Measurements from ENCODE around the gene FNDC10. TPM values are rescaled to one million over a fixed set of nuclear protein-coding genes. Genes with fewer than 3 reads are reported as not detected.
"Not testable (repeated sequence)": the region's sequence is repeated elsewhere in the genome, so short reads cannot be mapped to it uniquely, and the experiment has no call there.

The FNDC10 gene
- total and polyA plus RNA-seq, 10 of the 15 experiments (the other 5 are each of a cell fraction or from before 2014, with no cell fraction given): 0.05 to 1.3 (median 0.25) TPM; not detected in 4

DNA sequence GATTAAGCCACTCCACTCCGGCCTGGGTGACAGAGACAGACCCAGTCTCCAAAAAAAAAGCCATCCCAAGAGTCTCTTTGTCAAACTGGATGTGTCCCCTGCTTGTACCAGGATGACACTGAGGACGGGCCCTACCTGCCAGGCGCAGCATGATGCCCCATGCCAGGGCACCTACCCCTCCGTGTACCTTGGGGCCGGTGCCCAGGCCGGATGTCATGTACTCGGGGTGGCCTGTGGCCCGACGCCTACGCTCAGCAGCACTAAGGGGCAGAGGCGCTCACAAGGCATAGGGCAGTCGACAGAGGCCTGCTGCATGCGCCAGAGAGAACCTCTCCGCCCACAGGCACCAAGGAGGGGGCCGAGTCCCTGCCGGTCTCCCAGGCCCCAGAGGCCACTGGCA, 39.4 kb upstream of the FNDC10 start:
- SMC1A ChIA-PET (ENCODE audit: uncharacterized antibody, unreplicated experiment); CTCF ChIA-PET; H4K20me1 ChIP-seq (ENCODE audit: control insufficient read depth, insufficient read depth); H3K27ac ChIP-seq (ENCODE audit: control insufficient read depth, insufficient read depth); H3K4me1 ChIP-seq (ENCODE audit: control insufficient read depth, insufficient read depth, low read length); H3K36me3 ChIP-seq (ENCODE audit: control insufficient read depth in 2 of 2, insufficient read depth in 2 of 2, low read length in 1 of 2); H2AFZ ChIP-seq (ENCODE audit: control insufficient read depth, low read depth, low read length); ATAC-seq; H3K4me3 ChIP-seq; DNase-seq (ENCODE audit: low read depth, low spot score); H3K9ac ChIP-seq (ENCODE audit: control insufficient read depth, insufficient read depth, low read length); H3K4me2 ChIP-seq (ENCODE audit: control insufficient read depth, insufficient read depth); FAIRE-seq; H3K79me2 ChIP-seq (ENCODE audit: control insufficient read depth, insufficient read depth, low read length); RAD21 ChIA-PET (ENCODE audit: unreplicated experiment); BruUV-seq (replicated peaks); in situ Hi-C loops (cut with MboI); H3K9me3 ChIP-seq (replicated peaks; ENCODE audit: control insufficient read depth, insufficient read depth, low read length); H3K27me3 ChIP-seq (replicated peaks in 1 of 2; ENCODE audit: control insufficient read depth in 2 of 2, insufficient read depth in 2 of 2, low read length in 1 of 2); intact Hi-C loops (cut with micrococcal nuclease; ENCODE audit: unreplicated experiment): not testable (repeated sequence)
- POLR2A ChIA-PET: interaction anchor here (0.7 kb wide), 1 partner anchor 14 kb away, joined by 5 read pairs; no protein-coding TSS in a partner anchor
- WGBS (ENCODE audit: insufficient coverage, insufficient replicate concordance, low lambda C conversion rate, missing lambda C conversion rate): 100% methylated on average over 12 of the region's 16 CpGs

DNA sequence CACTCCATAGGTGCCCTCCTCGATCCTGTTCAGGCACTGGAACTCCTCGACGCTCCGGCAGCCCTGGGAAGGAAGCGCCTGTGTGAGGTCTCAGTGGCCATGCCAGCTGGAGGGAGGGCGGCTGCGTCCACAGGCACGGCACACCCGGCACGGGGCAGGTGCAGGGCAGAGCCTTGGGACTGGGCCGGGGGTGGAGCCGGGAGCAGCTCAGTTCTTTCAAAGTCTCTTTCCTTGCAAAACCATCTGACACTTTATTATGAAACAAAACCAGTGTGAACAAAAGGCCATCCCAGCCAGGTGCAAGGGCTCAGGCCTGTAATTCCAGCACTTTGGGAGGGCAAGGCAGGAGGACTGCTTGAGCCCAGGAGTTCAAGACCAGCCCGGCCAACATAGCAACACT, 38.6 kb upstream of the FNDC10 start:
- SMC1A ChIA-PET (ENCODE audit: uncharacterized antibody, unreplicated experiment); H2AFZ ChIP-seq (ENCODE audit: control insufficient read depth, low read depth, low read length); DNase-seq (ENCODE audit: low read depth, low spot score); H3K4me2 ChIP-seq (ENCODE audit: control insufficient read depth, insufficient read depth); H3K36me3 ChIP-seq (ENCODE audit: control insufficient read depth in 2 of 2, insufficient read depth in 2 of 2, low read length in 1 of 2); in situ Hi-C loops (cut with MboI); H3K4me3 ChIP-seq; FAIRE-seq; H3K4me1 ChIP-seq (ENCODE audit: control insufficient read depth, insufficient read depth, low read length); H3K79me2 ChIP-seq (ENCODE audit: control insufficient read depth, insufficient read depth, low read length); H3K27me3 ChIP-seq (replicated peaks in 1 of 2; ENCODE audit: control insufficient read depth in 2 of 2, insufficient read depth in 2 of 2, low read length in 1 of 2); H3K27ac ChIP-seq (ENCODE audit: control insufficient read depth, insufficient read depth); H3K9ac ChIP-seq (ENCODE audit: control insufficient read depth, insufficient read depth, low read length); ATAC-seq; RAD21 ChIA-PET (ENCODE audit: unreplicated experiment); H4K20me1 ChIP-seq (ENCODE audit: control insufficient read depth, insufficient read depth); CTCF ChIA-PET; BruUV-seq (replicated peaks); H3K9me3 ChIP-seq (replicated peaks; ENCODE audit: control insufficient read depth, insufficient read depth, low read length); intact Hi-C loops (cut with micrococcal nuclease; ENCODE audit: unreplicated experiment): not testable (repeated sequence)
- POLR2A ChIA-PET: interaction anchor here (0.7 kb wide), 1 partner anchor 15 kb away, joined by 5 read pairs; no protein-coding TSS in a partner anchor
- 95% methylated on average over 8 of the region's 13 CpGs for WGBS (ENCODE audit: insufficient coverage, insufficient replicate concordance, low lambda C conversion rate, missing lambda C conversion rate)

DNA sequence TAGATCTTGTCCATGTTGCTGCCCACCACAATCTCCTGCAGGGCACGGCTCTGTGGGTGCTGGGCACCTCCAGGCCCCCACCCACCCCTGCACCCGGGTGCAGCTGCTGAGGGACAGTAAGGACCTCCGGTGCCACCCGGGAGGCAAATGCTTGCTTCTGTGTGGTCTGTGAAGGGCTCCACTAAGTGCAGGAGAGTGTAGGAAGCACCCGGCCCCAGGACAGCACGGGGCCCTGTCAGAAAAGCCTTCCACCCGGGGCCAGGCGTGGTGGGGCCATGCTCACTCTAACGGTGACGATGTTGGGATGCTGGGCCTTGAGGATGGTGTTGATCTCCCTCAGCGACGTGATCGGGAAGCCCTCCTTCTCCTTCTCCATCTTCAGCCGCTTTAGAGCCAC, 37.5 kb upstream of the FNDC10 start:
- H3K27ac ChIP-seq (ENCODE audit: control insufficient read depth, insufficient read depth); H3K9ac ChIP-seq (ENCODE audit: control insufficient read depth, insufficient read depth, low read length); H3K27me3 ChIP-seq (replicated peaks in 1 of 2; ENCODE audit: control insufficient read depth in 2 of 2, insufficient read depth in 2 of 2, low read length in 1 of 2); DNase-seq (ENCODE audit: low read depth, low spot score); ATAC-seq; H3K9me3 ChIP-seq (replicated peaks; ENCODE audit: control insufficient read depth, insufficient read depth, low read length); FAIRE-seq; BruUV-seq (replicated peaks); H3K4me1 ChIP-seq (ENCODE audit: control insufficient read depth, insufficient read depth, low read length); H3K4me3 ChIP-seq; POLR2A ChIA-PET; H3K36me3 ChIP-seq (ENCODE audit: control insufficient read depth in 2 of 2, insufficient read depth in 2 of 2, low read length in 1 of 2); H3K79me2 ChIP-seq (ENCODE audit: control insufficient read depth, insufficient read depth, low read length); H2AFZ ChIP-seq (ENCODE audit: control insufficient read depth, low read depth, low read length); CTCF ChIA-PET; H3K4me2 ChIP-seq (ENCODE audit: control insufficient read depth, insufficient read depth); RAD21 ChIA-PET (ENCODE audit: unreplicated experiment); intact Hi-C loops (cut with micrococcal nuclease; ENCODE audit: unreplicated experiment); H4K20me1 ChIP-seq (ENCODE audit: control insufficient read depth, insufficient read depth); SMC1A ChIA-PET (ENCODE audit: uncharacterized antibody, unreplicated experiment); in situ Hi-C loops (cut with MboI): not testable (repeated sequence)
- 90% methylated on average over 13 of the region's 14 CpGs for WGBS (ENCODE audit: insufficient coverage, insufficient replicate concordance, low lambda C conversion rate, missing lambda C conversion rate)

DNA sequence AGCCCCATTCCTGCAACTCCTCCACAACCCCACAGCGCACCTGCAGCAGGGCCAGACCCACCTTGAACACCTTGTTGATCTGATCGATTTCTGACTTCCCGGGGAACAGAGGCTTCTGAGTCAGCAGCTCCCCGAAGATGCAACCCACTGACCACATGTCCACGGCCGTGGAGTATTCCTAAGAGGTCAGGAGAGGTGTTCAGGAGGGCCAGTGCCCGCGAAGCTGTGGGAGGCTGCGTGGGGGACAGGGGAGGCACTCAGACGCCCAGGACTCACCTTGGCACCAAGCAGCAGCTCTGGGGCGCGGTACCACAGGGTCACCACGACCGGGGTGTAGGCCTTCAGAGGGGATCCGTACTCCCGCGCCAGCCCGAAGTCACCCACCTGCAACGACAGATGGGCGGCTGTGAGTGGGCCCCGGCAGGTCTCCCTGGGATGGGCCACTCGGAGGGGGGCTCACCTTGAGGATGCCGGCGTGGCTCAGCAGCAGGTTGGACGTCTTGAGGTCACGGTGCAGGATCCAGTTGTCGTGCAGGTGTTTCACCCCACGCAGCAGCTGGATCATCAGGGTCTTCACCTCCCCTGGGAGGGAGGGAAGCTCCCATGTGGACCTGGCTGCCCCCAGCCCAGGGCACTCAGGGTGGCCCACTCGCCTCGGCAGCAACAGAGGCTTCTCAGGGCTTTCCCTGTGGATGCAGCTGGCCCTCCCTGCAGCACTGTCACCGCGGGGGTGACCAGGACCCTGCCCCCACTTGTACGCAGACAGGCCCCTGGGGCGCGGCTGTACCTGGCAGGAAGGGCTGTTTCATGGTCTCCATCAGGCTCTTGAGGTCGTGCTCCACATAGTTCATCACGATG, 36.9 kb upstream of the FNDC10 start:
- intact Hi-C loops (cut with micrococcal nuclease; ENCODE audit: unreplicated experiment); ATAC-seq: not testable (repeated sequence)

More for the DNA sequence above, 36.9 kb upstream of the FNDC10 start:
- 88% methylated on average over 35 of the region's 37 CpGs for WGBS (ENCODE audit: insufficient coverage, insufficient replicate concordance, low lambda C conversion rate, missing lambda C conversion rate)
- H3K79me2 ChIP-seq (ENCODE audit: control insufficient read depth, insufficient read depth, low read length); H4K20me1 ChIP-seq (ENCODE audit: control insufficient read depth, insufficient read depth); CTCF ChIA-PET; H3K27me3 ChIP-seq (replicated peaks in 1 of 2; ENCODE audit: control insufficient read depth in 2 of 2, insufficient read depth in 2 of 2, low read length in 1 of 2); H3K4me3 ChIP-seq; RAD21 ChIA-PET (ENCODE audit: unreplicated experiment); in situ Hi-C loops (cut with MboI); H3K36me3 ChIP-seq (ENCODE audit: control insufficient read depth in 2 of 2, insufficient read depth in 2 of 2, low read length in 1 of 2); BruUV-seq (replicated peaks); DNase-seq (ENCODE audit: low read depth, low spot score); H3K4me2 ChIP-seq (ENCODE audit: control insufficient read depth, insufficient read depth); H3K27ac ChIP-seq (ENCODE audit: control insufficient read depth, insufficient read depth); SMC1A ChIA-PET (ENCODE audit: uncharacterized antibody, unreplicated experiment); H2AFZ ChIP-seq (ENCODE audit: control insufficient read depth, low read depth, low read length); POLR2A ChIA-PET; H3K4me1 ChIP-seq (ENCODE audit: control insufficient read depth, insufficient read depth, low read length); FAIRE-seq; H3K9me3 ChIP-seq (replicated peaks; ENCODE audit: control insufficient read depth, insufficient read depth, low read length); H3K9ac ChIP-seq (ENCODE audit: control insufficient read depth, insufficient read depth, low read length): not testable (repeated sequence)
